K562 (cell line): ENCODE measurements around the gene ACOT7. TPM values are rescaled to one million over a fixed set of nuclear protein-coding genes. Genes with fewer than 3 reads are reported as not detected.

ENCODE experiments used
- CCAR2 ChIP-seq: fragments of 200-400 bp; formaldehyde crosslinking; IDR thresholded peaks from 2 replicates; pipeline ENCODE4 v1.6.1; 2017; ENCODE audit warnings: mild to moderate bottlenecking, low read depth, low read length
- ERF ChIP-seq: fragments of 450-650 bp; formaldehyde crosslinking; IDR thresholded peaks from 2 replicates; pipeline ENCODE4 v1.4.0; 2020; ENCODE audit warnings: mild to moderate bottlenecking, mixed read lengths
- JUNB ChIP-seq: fragments of 450-650 bp; formaldehyde crosslinking; conservative IDR thresholded peaks from 2 replicates; pipeline ENCODE4 v1.4.0; 2020; ENCODE audit warnings: mild to moderate bottlenecking
- LCOR ChIP-seq: sonication (generic); formaldehyde crosslinking; IDR thresholded peaks from 2 replicates; pipeline ENCODE4 v1.8.0; 2022; ENCODE audit warnings: mild to moderate bottlenecking, missing genetic modification reagents
- PHTF2 ChIP-seq: fragments of 250-450 bp; sonication (Bioruptor Pico); IDR thresholded peaks from 2 replicates; pipeline ENCODE4 v1.5.0; 2021; ENCODE audit warnings: mild to moderate bottlenecking
- PREB ChIP-seq: sonication (generic); formaldehyde crosslinking; IDR thresholded peaks from 2 replicates; pipeline ENCODE4 v1.8.1; 2023; ENCODE audit warnings: mild to moderate bottlenecking, missing genetic modification reagents
- RBM34 ChIP-seq: fragments of 200-400 bp; formaldehyde crosslinking; IDR thresholded peaks from 2 replicates; pipeline ENCODE4 v1.6.1; 2018; ENCODE audit warnings: low read length, borderline replicate concordance; ENCODE audit not compliant: insufficient read depth
- THRA ChIP-seq: fragments of 450-650 bp; IDR thresholded peaks from 2 replicates; pipeline ENCODE4 v1.6.1; 2017; ENCODE audit warnings: mild to moderate bottlenecking, moderate library complexity
- ZBTB40 ChIP-seq, 2 experiments: fragments of 450-650 bp in 1 of 2; sonication (generic) in 1 of 2; formaldehyde crosslinking in 1 of 2; IDR thresholded peaks; 2 replicates each; pipeline versions ENCODE4 v1.7.1 to v1.9.0; 2016 to 2022; ENCODE audit warnings: inconsistent platforms in 1 of 2, mild to moderate bottlenecking in 1 of 2, missing genetic modification reagents in 1 of 2
- ZFPM2 ChIP-seq: fragments of 250-450 bp; sonication (Bioruptor Pico); IDR thresholded peaks from 2 replicates; pipeline ENCODE4 v1.5.1; 2022; ENCODE audit warnings: mild to moderate bottlenecking
- ZHX1 ChIP-seq: fragments of 150-350 bp; conservative IDR thresholded peaks from 2 replicates; pipeline ENCODE4 v1.6.1; 2014; ENCODE audit warnings: low read length
- ZNF785 ChIP-seq: fragments of 250-450 bp; sonication (Bioruptor Pico); IDR thresholded peaks from 2 replicates; pipeline ENCODE4 v1.4.0; 2020; ENCODE audit warnings: mild to moderate bottlenecking
- polyA plus RNA-seq, 8 experiments: library from polyadenylated mRNA; depleted of rRNA in 4 of 8; stranded (reverse) in 5 of 8; unstranded in 3 of 8; fragments of >200 nt; fragmentation: Nextera tagmentation in 2 of 8; fragmentation: Illumina TruSeq in 1 of 8; extraction: Ambion mirVana in 2 of 8; extraction: Trizol in 1 of 8; gene quantifications; 2 replicates each; pipeline versions ENCODE4 v1.2.1 to v1.2.3, GENCODE V29; 2011 to 2014; ENCODE audit warnings: inconsistent platforms in 1 of 8, missing spikeins in 1 of 8
- total RNA-seq, 7 experiments: library from RNA; depleted of rRNA in 6 of 7; stranded (reverse); fragments of >200 nt in 6 of 7; fragmentation: Illumina TruSeq in 2 of 7; extraction: Trizol in 2 of 7; gene quantifications; 2 replicates each; pipeline versions ENCODE4 v1.2.1 to v1.2.3, GENCODE V29; 2011 to 2021; ENCODE audit warnings: low replicate concordance in 1 of 7

ACOT7 gene
- total and polyA plus RNA-seq, 9 of the 15 experiments (the other 6 are each of a cell fraction or from before 2014, with no cell fraction given): 7.0 to 92.6 (median 37.2) TPM

GRCh38 chr1:6245086-6245868, 148.3 kb downstream of the ACOT7 start (continued):
- peak; percentile 63 for TF ChIP-seq ZBTB40 (IDR thresholded peaks at IDR 0.05)
- peak; percentile 63 for TF ChIP-seq ZBTB40 (CRISPR knock-in tag; IDR thresholded peaks at IDR 0.05)
- no peak for TF ChIP-seq THRA
- TF ChIP-seq CCAR2: no peak
- peak; percentile 75; the same call in 1 of the 2 replicates for TF ChIP-seq PREB (CRISPR knock-in tag)
- TF ChIP-seq LCOR (CRISPR knock-in tag): peak; percentile 99
- TF ChIP-seq ZFPM2 (CRISPR knock-in tag): no peak
- TF ChIP-seq PHTF2 (CRISPR knock-in tag): no peak
- no peak for TF ChIP-seq ZHX1
- TF ChIP-seq ERF (CRISPR knock-in tag): peak; percentile 65; the same call in 1 of the 2 replicates
- 0 out of 2 replicates have a peak, but pooled peaks have one; percentile 21 for TF ChIP-seq JUNB (CRISPR knock-in tag)
- no peak for TF ChIP-seq RBM34
- no peak for TF ChIP-seq ZNF785 (CRISPR knock-in tag)
